ENCODE measurements around the gene EMID1. TPM values are rescaled to one million over a fixed set of nuclear protein-coding genes. Genes with fewer than 3 reads are reported as not detected.
A peak's percentile ranks its signal among the peaks of the same experiment; 100 is the strongest.

The EMID1 gene
- total RNA-seq, 1 donor from 2014 or later = 25.5 TPM

DNA sequence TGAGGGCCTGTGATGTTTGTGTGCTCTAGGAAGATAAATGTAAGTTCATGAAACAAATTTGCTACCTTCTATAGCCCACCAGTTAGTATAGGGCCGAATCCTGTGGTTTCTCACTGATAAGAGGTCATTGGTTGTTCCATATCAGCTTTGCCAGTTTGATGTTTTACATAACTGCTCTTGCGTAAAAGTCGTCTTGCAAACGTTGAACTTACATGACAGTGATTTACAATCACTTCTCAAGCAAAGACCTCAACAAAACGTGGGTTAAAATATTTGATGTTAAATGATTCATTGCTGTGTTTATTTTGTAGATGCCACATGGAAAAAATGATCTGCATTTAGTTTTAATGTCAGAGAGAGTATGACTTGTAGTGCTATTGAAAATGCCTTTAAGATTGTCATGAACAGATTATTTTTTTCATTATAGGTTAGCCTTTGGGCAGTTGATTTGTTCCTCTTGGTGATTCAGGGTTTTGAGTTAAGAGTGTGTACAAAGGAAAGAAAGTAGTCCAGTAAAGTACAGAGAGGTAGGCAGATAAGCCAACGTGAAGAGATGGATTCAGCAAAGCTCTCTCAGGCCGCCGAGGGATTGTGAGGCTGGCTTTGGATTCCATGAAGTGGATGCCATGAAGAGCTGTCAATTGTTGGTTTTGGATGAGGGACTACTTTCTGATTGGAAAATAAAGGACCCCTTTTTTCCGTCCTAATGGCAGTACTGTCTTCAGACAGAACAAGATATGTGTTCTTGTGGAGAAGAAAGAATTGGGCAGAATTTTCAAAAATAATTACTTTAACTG lies 65.0 kb downstream of the EMID1 start:
- H3K36me3 Mint-ChIP-seq (ENCODE audit: low read depth, unreplicated experiment) = peaks cover 43% of the 10 kb centered on the region

GRCh38 chr22:29272624-29273023 lies 66.9 kb downstream of the EMID1 start:
- no peaks in the 10 kb centered on the region for H3K9me3 Mint-ChIP-seq (ENCODE audit: unreplicated experiment)
- DNase-seq (ENCODE audit: low spot score) = no peak
- TF ChIP-seq, protein P1, sequence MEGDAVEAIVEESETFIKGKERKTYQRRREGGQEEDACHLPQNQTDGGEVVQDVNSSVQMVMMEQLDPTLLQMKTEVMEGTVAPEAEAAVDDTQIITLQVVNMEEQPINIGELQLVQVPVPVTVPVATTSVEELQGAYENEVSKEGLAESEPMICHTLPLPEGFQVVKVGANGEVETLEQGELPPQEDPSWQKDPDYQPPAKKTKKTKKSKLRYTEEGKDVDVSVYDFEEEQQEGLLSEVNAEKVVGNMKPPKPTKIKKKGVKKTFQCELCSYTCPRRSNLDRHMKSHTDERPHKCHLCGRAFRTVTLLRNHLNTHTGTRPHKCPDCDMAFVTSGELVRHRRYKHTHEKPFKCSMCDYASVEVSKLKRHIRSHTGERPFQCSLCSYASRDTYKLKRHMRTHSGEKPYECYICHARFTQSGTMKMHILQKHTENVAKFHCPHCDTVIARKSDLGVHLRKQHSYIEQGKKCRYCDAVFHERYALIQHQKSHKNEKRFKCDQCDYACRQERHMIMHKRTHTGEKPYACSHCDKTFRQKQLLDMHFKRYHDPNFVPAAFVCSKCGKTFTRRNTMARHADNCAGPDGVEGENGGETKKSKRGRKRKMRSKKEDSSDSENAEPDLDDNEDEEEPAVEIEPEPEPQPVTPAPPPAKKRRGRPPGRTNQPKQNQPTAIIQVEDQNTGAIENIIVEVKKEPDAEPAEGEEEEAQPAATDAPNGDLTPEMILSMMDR (IDR thresholded peaks at IDR 0.05; ENCODE audit: unreplicated experiment) = no peak
- peaks cover 35% of the 10 kb centered on the region for H3K4me1 Mint-ChIP-seq (ENCODE audit: unreplicated experiment)
- no peak overlapping the region for H3K27ac Mint-ChIP-seq (ENCODE audit: unreplicated experiment)
- H3K4me3 Mint-ChIP-seq (ENCODE audit: unreplicated experiment) = no peak overlapping the region
- H3K27me3 Mint-ChIP-seq (ENCODE audit: unreplicated experiment) = peaks cover 13% of the 10 kb centered on the region
- H3K36me3 Mint-ChIP-seq (ENCODE audit: low read depth, unreplicated experiment) = peaks cover 42% of the 10 kb centered on the region

More for the DNA sequence above, 65.0 kb downstream of the EMID1 start:
- peaks cover 49% of the 10 kb centered on the region for H3K4me1 Mint-ChIP-seq (ENCODE audit: unreplicated experiment)
- H3K9me3 Mint-ChIP-seq (ENCODE audit: unreplicated experiment) = no peaks in the 10 kb centered on the region
- DNase-seq (ENCODE audit: low spot score) = no peak
- peak overlapping the region; percentile 9 for H3K27ac Mint-ChIP-seq (ENCODE audit: unreplicated experiment)
- peak overlapping the region; percentile 98 for H3K4me3 Mint-ChIP-seq (ENCODE audit: unreplicated experiment)
- H3K27me3 Mint-ChIP-seq (ENCODE audit: unreplicated experiment) = peaks cover 17% of the 10 kb centered on the region
- TF ChIP-seq, protein P1 (IDR thresholded peaks at IDR 0.05; ENCODE audit: unreplicated experiment) = no peak

- TF ChIP-seq, protein P1 (IDR thresholded peaks at IDR 0.05; ENCODE audit: unreplicated experiment) = no peak
- Mint-ChIP-seq H3K9me3 (ENCODE audit: unreplicated experiment) (no peaks in the 10 kb centered on the region), H3K4me1 (ENCODE audit: unreplicated experiment) (peaks cover 20% of the 10 kb centered on the region), H3K4me3 (ENCODE audit: unreplicated experiment) (no peak overlapping the region), H3K36me3 (ENCODE audit: low read depth, unreplicated experiment) (peaks cover 37% of the 10 kb centered on the region), H3K27ac (ENCODE audit: unreplicated experiment) (peak overlapping the region; percentile 48), H3K27me3 (ENCODE audit: unreplicated experiment) (no peaks in the 10 kb centered on the region)
- DNase-seq (ENCODE audit: low spot score) = no peak
Observed at GRCh38 chr22:29275167-29275566, 69.5 kb downstream of the EMID1 start.

GRCh38 chr22:29275819-29276565 lies 70.3 kb downstream of the EMID1 start:
- Mint-ChIP-seq H3K4me3 (ENCODE audit: unreplicated experiment) (peak overlapping the region; percentile 7), H3K36me3 (ENCODE audit: low read depth, unreplicated experiment) (peaks cover 40% of the 10 kb centered on the region), H3K27ac (ENCODE audit: unreplicated experiment) (no peak overlapping the region), H3K9me3 (ENCODE audit: unreplicated experiment) (no peaks in the 10 kb centered on the region), H3K4me1 (ENCODE audit: unreplicated experiment) (peaks cover 12% of the 10 kb centered on the region), H3K27me3 (ENCODE audit: unreplicated experiment) (no peaks in the 10 kb centered on the region)
- no peak for DNase-seq (ENCODE audit: low spot score)
- TF ChIP-seq, protein P1 (IDR thresholded peaks at IDR 0.05; ENCODE audit: unreplicated experiment) = no peak

- TF ChIP-seq, protein P1 (IDR thresholded peaks at IDR 0.05; ENCODE audit: unreplicated experiment) = no peak
- Mint-ChIP-seq H3K9me3 (ENCODE audit: unreplicated experiment) (no peaks in the 10 kb centered on the region), H3K27me3 (ENCODE audit: unreplicated experiment) (no peaks in the 10 kb centered on the region), H3K36me3 (ENCODE audit: low read depth, unreplicated experiment) (peaks cover 45% of the 10 kb centered on the region), H3K4me1 (ENCODE audit: unreplicated experiment) (peaks cover 3% of the 10 kb centered on the region), H3K4me3 (ENCODE audit: unreplicated experiment) (peak overlapping the region; percentile 12), H3K27ac (ENCODE audit: unreplicated experiment) (no peak overlapping the region)
- DNase-seq (ENCODE audit: low spot score) = no peak
Observed at GRCh38 chr22:29277927-29278326, 72.2 kb downstream of the EMID1 start.

Data from endothelial cell (in vitro differentiated cells).